Sciatic nerve (tissue), 2 donors: ENCODE results near the gene METTL5. TPM values are rescaled to one million over a fixed set of nuclear protein-coding genes. Genes with fewer than 3 reads are reported as not detected.
"Not testable (repeated sequence)": the region's sequence is repeated elsewhere in the genome, so short reads cannot be mapped to it uniquely, and the experiment has no call there.

Experiments
- ATAC-seq: fragments of 200-7000 bp; cut with Tn5 transposase; one replicate; pipeline ENCODE4 v1.9.1; 2020; ENCODE audit warnings: mild to moderate bottlenecking, moderate library complexity
- DNase-seq: peaks from one replicate; pipeline ENCODE4 v3.0.0-alpha.2; 2020; ENCODE audit warnings: low spot score
- intact Hi-C: fragments of 100-400 bp; cut with DNase I; formaldehyde crosslinking; loops from one replicate; pipeline ENCODE4 v1.14.2; 2022
- total RNA-seq: library from RNA; stranded (reverse); fragmentation: NEBNext Ultra II Directional; extraction: Animal tissue kit (Norgen Biotek cat#: 25700); gene quantifications from one replicate; pipeline ENCODE4 v1.2.1, GENCODE V29; 2021
- donor health status: DM: no; HTN: no; CAD: no.
- donor health status: DM: no; HTN: no; CAD: no.

Gene METTL5
- total RNA-seq, 1 donor from 2014 or later, result 43.1 TPM

GRCh38 chr2:169839954-169840746 is 15.4 kb upstream of the METTL5 start:
- ATAC-seq (peak; percentile 34), DNase-seq (no peak)
- intact Hi-C loops, result no loop called here

- no peak for DNase-seq
- ATAC-seq, result no peak
- intact Hi-C loops, result no loop called here
These were observed 14.2 kb upstream of the METTL5 start for GRCh38 chr2:169838743-169839489.

GRCh38 chr2:169834401-169834800 is 9.7 kb upstream of the METTL5 start:
- ATAC-seq (no peak), DNase-seq (no peak)
- intact Hi-C loops, result loop anchor here (5.0 kb wide), 1 partner anchor 802 kb away; the partner anchor contains the start of gene ABCB11

GRCh38 chr2:169828141-169828811 is 3.6 kb upstream of the METTL5 start:
- ATAC-seq (peak; percentile 32), DNase-seq (no peak)
- intact Hi-C loops, result loop anchor here (5.0 kb wide), 1 partner anchor 104 kb away; no protein-coding TSS in a partner anchor

- DNase-seq (peak; percentile 97), ATAC-seq (peak; percentile 98)
- intact Hi-C loops, result loop anchor here (5.0 kb wide), 1 partner anchor 105 kb away; no protein-coding TSS in a partner anchor
These were observed 2.8 kb upstream of the METTL5 start, which contains the start of gene UBR3 for GRCh38 chr2:169827272-169828140. Gene UBR3, plus strand, starts transcription at chr2:169827454. Its CDS starts 54 bp downstream, at chr2:169827508.

- intact Hi-C loops, result no loop called here
- ATAC-seq (no peak), DNase-seq (no peak)
These were observed 721 bp downstream of the METTL5 start for GRCh38 chr2:169823996-169824372.

GRCh38 chr2:169822785-169823392 is 1.8 kb downstream of the METTL5 start:
- intact Hi-C loops, result no loop called here
- DNase-seq, result no peak
- ATAC-seq, result no peak

- no peak for DNase-seq
- ATAC-seq, result no peak
- intact Hi-C loops, result no loop called here
These were observed 2.7 kb downstream of the METTL5 start for GRCh38 chr2:169822036-169822435.

GRCh38 chr2:169820101-169820500 is 4.6 kb downstream of the METTL5 start:
- intact Hi-C loops, ATAC-seq, DNase-seq: not testable (repeated sequence)

GRCh38 chr2:169819106-169819505 is 5.6 kb downstream of the METTL5 start:
- DNase-seq (no peak), ATAC-seq (no peak)
- intact Hi-C loops, result no loop called here

- ATAC-seq (no peak), DNase-seq (no peak)
- intact Hi-C loops, result no loop called here
These were observed 6.5 kb downstream of the METTL5 start for GRCh38 chr2:169818241-169818640.

GRCh38 chr2:169817369-169817768 is 7.3 kb downstream of the METTL5 start:
- intact Hi-C loops, ATAC-seq, DNase-seq: not testable (repeated sequence)

- intact Hi-C loops, DNase-seq, ATAC-seq: not testable (repeated sequence)
These were observed 7.7 kb downstream of the METTL5 start for GRCh38 chr2:169816961-169817360.

GRCh38 chr2:169815849-169816248 is 8.9 kb downstream of the METTL5 start:
- intact Hi-C loops, result no loop called here
- ATAC-seq (no peak), DNase-seq (no peak)

- DNase-seq, result no peak
- ATAC-seq, result no peak
- intact Hi-C loops, result no loop called here
These were observed 16.5 kb downstream of the METTL5 start for GRCh38 chr2:169808221-169808620.

GRCh38 chr2:169806586-169806985 is 18.1 kb downstream of the METTL5 start:
- ATAC-seq (no peak), DNase-seq (no peak)
- intact Hi-C loops, result no loop called here

GRCh38 chr2:169803480-169803879 is 21.2 kb downstream of the METTL5 start:
- DNase-seq, result no peak
- intact Hi-C loops, result no loop called here
- no peak for ATAC-seq
